ENCODE data around the gene BMP10.
A peak's percentile ranks its signal among the peaks of the same experiment; 100 is the strongest.

Gene BMP10

DNA sequence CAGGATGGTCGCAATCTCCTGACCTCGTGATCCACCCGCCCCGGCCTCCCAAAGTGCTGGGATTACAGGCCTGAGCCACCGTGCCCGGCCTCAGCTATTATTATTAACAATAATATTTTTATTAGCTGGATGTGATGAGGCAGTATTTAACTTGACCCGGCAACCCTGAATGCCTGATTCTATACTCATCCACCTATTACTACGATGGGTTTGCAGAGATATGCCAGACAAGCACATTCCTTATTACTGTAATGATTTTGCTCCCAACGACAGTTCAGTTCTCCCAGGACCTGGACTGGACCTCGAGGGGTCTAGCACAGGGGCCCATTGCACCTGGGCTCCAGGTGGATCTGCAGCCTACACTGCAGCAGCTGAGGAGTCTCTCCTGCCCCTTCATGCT lies 32.6 kb downstream of the BMP10 start:
- peaks cover 5% of the 10 kb centered on the region; the same call in 1 of the 2 replicates for H3K9me3 ChIP-seq (ENCODE audit: insufficient read depth, low read depth, low read length)
- no peak for TF ChIP-seq EZH2phosphoT487 (IDR thresholded peaks at IDR 0.05; ENCODE audit: borderline replicate concordance)
- TF ChIP-seq, protein P1, sequence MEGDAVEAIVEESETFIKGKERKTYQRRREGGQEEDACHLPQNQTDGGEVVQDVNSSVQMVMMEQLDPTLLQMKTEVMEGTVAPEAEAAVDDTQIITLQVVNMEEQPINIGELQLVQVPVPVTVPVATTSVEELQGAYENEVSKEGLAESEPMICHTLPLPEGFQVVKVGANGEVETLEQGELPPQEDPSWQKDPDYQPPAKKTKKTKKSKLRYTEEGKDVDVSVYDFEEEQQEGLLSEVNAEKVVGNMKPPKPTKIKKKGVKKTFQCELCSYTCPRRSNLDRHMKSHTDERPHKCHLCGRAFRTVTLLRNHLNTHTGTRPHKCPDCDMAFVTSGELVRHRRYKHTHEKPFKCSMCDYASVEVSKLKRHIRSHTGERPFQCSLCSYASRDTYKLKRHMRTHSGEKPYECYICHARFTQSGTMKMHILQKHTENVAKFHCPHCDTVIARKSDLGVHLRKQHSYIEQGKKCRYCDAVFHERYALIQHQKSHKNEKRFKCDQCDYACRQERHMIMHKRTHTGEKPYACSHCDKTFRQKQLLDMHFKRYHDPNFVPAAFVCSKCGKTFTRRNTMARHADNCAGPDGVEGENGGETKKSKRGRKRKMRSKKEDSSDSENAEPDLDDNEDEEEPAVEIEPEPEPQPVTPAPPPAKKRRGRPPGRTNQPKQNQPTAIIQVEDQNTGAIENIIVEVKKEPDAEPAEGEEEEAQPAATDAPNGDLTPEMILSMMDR (conservative IDR thresholded peaks at IDR 0.05; ENCODE audit: low read length) = no peak
- H3K4me1 ChIP-seq (ENCODE audit: insufficient read depth, low read length, poor library complexity, severe bottlenecking) = peaks cover 14% of the 10 kb centered on the region

DNA sequence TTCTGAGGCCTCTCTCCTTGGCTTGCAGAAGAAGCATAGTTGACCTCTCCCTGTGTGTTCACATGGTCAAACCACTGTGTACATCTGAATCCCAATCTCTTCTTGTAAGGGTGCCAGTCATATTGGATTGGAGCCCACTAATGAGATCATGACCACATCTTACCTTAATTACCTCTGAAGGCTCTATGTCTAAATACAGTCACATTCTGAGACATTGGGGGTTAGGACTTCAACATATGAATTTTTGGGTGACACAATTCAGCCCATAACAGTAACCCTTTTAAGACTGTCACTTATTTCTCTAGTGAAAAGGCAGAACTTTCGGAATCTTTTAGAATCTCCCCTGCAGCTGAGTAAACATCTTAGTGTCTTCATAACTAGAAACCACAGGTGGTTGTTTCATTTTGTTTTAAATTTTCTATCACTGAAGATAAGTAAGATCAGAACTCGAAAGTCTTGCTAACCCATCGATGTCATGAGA lies 33.3 kb downstream of the BMP10 start:
- Histone ChIP-seq H3K27me3 (ENCODE audit: insufficient read depth, low read length, poor library complexity, severe bottlenecking) (no peaks in the 10 kb centered on the region), H3K79me2 (ENCODE audit: insufficient read depth, low read length) (no peaks in the 10 kb centered on the region), H3F3A (ENCODE audit: low read depth) (no peaks in the 10 kb centered on the region), H3K9me3 (ENCODE audit: insufficient read depth, low read depth, low read length) (peaks cover 5% of the 10 kb centered on the region; the same call in 1 of the 2 replicates), H3K36me3 (ENCODE audit: insufficient read depth, low read length) (no peaks in the 10 kb centered on the region), H3K9me2 (replicated peaks; ENCODE audit: low read depth, low read length) (no peaks in the 10 kb centered on the region), H3K4me2 (ENCODE audit: low read depth, low read length, poor library complexity, severe bottlenecking) (no peak overlapping the region), H3K4me1 (ENCODE audit: insufficient read depth, low read length, poor library complexity, severe bottlenecking) (peaks cover 20% of the 10 kb centered on the region), H3K4me3 (ENCODE audit: low read length, poor library complexity, severe bottlenecking) (no peak overlapping the region), H2AFZ (ENCODE audit: low read length) (no peak overlapping the region), H3K9ac (ENCODE audit: low read depth, low read length, poor library complexity, severe bottlenecking) (no peak overlapping the region), H4K20me1 (ENCODE audit: insufficient read depth, low read length, poor library complexity, severe bottlenecking) (no peaks in the 10 kb centered on the region)
- TF ChIP-seq, protein P1 (conservative IDR thresholded peaks at IDR 0.05; ENCODE audit: low read length) = no peak
- no peak for TF ChIP-seq EZH2phosphoT487 (IDR thresholded peaks at IDR 0.05; ENCODE audit: borderline replicate concordance)

More for the DNA sequence above, 32.6 kb downstream of the BMP10 start:
- Histone ChIP-seq H3K4me3 (ENCODE audit: low read length, poor library complexity, severe bottlenecking) (no peak overlapping the region), H3K9me2 (replicated peaks; ENCODE audit: low read depth, low read length) (no peaks in the 10 kb centered on the region), H3K36me3 (ENCODE audit: insufficient read depth, low read length) (no peaks in the 10 kb centered on the region), H3K27me3 (ENCODE audit: insufficient read depth, low read length, poor library complexity, severe bottlenecking) (no peaks in the 10 kb centered on the region), H3K79me2 (ENCODE audit: insufficient read depth, low read length) (no peaks in the 10 kb centered on the region), H3F3A (ENCODE audit: low read depth) (no peaks in the 10 kb centered on the region), H3K9ac (ENCODE audit: low read depth, low read length, poor library complexity, severe bottlenecking) (no peak overlapping the region), H4K20me1 (ENCODE audit: insufficient read depth, low read length, poor library complexity, severe bottlenecking) (no peaks in the 10 kb centered on the region), H3K4me2 (ENCODE audit: low read depth, low read length, poor library complexity, severe bottlenecking) (no peak overlapping the region), H2AFZ (ENCODE audit: low read length) (no peak overlapping the region; the same call in 1 of the 2 replicates)

DNA sequence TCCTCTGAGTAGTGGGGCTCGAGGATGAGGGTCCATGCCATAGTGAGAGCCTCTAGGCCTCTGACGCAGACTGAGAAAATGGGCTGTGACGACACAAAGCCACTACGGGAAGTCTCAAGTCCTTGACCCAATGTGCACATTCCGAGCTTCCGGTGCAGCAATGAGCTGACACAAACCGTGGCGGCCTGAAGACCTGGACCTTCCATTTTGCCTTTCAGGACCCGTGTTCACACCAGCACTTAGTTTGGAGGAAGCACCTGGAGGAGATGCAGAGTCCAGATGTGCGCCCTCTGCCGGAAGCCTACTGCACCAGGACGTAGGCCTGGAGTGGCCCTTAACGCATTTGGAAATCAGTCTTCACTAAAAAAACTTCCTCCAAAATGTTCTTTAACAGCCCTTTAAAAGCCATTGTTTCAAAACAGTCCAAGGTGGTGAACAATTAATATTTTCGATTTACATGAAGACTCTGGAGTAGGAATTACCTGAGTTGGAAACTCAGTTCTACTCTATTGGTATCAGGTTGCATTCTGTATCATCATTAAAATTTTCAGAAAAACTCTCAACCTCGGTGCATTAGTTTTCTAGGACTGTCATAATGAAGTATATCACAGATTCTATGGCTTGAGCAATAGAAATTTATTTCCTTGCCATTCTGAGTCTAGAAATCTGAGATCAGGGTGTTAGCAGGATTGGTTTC lies 33.9 kb downstream of the BMP10 start:
- TF ChIP-seq EZH2phosphoT487 (IDR thresholded peaks at IDR 0.05; ENCODE audit: borderline replicate concordance) = no peak
- TF ChIP-seq, protein P1 (conservative IDR thresholded peaks at IDR 0.05; ENCODE audit: low read length) = peak; percentile 54
- Histone ChIP-seq H3K79me2 (ENCODE audit: insufficient read depth, low read length) (no peaks in the 10 kb centered on the region), H3K9ac (ENCODE audit: low read depth, low read length, poor library complexity, severe bottlenecking) (no peak overlapping the region)

More for the DNA sequence above, 33.9 kb downstream of the BMP10 start:
- Histone ChIP-seq H3K4me2 (ENCODE audit: low read depth, low read length, poor library complexity, severe bottlenecking) (no peak overlapping the region), H2AFZ (ENCODE audit: low read length) (0 out of 2 replicates have a peak overlapping the region, but pooled peaks have one; percentile 11), H3K9me3 (ENCODE audit: insufficient read depth, low read depth, low read length) (peaks cover 5% of the 10 kb centered on the region; the same call in 1 of the 2 replicates), H3K4me3 (ENCODE audit: low read length, poor library complexity, severe bottlenecking) (no peak overlapping the region), H3K36me3 (ENCODE audit: insufficient read depth, low read length) (no peaks in the 10 kb centered on the region), H3K9me2 (replicated peaks; ENCODE audit: low read depth, low read length) (no peaks in the 10 kb centered on the region), H3K27me3 (ENCODE audit: insufficient read depth, low read length, poor library complexity, severe bottlenecking) (no peaks in the 10 kb centered on the region), H4K20me1 (ENCODE audit: insufficient read depth, low read length, poor library complexity, severe bottlenecking) (no peaks in the 10 kb centered on the region), H3F3A (ENCODE audit: low read depth) (no peaks in the 10 kb centered on the region), H3K4me1 (ENCODE audit: insufficient read depth, low read length, poor library complexity, severe bottlenecking) (peaks cover 26% of the 10 kb centered on the region)
